ENCODE results near the gene STX11.

STX11 gene

GRCh38 chr6:144143878-144144277 is 6.4 kb upstream of the STX11 start:
- TF ChIP-seq, protein P1, sequence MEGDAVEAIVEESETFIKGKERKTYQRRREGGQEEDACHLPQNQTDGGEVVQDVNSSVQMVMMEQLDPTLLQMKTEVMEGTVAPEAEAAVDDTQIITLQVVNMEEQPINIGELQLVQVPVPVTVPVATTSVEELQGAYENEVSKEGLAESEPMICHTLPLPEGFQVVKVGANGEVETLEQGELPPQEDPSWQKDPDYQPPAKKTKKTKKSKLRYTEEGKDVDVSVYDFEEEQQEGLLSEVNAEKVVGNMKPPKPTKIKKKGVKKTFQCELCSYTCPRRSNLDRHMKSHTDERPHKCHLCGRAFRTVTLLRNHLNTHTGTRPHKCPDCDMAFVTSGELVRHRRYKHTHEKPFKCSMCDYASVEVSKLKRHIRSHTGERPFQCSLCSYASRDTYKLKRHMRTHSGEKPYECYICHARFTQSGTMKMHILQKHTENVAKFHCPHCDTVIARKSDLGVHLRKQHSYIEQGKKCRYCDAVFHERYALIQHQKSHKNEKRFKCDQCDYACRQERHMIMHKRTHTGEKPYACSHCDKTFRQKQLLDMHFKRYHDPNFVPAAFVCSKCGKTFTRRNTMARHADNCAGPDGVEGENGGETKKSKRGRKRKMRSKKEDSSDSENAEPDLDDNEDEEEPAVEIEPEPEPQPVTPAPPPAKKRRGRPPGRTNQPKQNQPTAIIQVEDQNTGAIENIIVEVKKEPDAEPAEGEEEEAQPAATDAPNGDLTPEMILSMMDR (IDR thresholded peaks at IDR 0.05), result no peak

DNA sequence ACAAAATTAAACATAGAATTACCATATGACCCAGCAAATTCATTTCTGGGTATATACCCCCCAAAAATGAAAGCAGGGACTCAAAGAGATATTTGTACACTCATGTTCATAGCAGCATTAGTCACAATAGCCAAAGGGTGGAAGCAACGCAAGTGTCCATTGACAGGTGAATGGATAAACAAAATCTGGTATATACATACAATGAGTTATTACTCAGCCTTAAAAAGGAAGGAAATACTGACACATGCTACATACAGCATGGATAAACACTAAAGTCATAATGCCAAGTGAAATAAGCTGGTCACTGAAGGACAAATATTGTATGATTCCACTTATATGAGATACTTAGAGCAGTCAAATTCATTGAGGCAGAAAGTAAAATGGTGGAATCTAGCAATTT is 5.3 kb upstream of the STX11 start:
- TF ChIP-seq, protein P1 (IDR thresholded peaks at IDR 0.05), result no peak

DNA sequence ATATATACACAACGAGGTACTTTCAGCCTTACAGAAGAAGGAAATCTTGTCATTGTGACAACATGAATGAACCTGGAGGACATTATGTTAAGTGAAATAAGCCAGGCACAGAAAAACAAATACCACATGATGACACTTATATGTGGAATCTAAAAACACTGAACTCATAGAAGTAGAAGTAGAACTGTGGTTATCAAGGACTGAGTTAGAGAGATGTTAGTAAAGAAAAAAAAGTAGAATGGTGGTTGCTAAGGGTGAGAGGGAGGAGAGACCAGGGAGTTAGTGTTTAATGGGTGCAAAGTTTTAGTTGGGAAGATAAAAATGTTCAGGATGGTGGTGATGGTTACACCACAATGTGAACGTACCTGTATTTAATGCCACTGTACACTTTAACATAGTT is 4.8 kb upstream of the STX11 start:
- TF ChIP-seq, protein P1 (IDR thresholded peaks at IDR 0.05), result no peak

DNA sequence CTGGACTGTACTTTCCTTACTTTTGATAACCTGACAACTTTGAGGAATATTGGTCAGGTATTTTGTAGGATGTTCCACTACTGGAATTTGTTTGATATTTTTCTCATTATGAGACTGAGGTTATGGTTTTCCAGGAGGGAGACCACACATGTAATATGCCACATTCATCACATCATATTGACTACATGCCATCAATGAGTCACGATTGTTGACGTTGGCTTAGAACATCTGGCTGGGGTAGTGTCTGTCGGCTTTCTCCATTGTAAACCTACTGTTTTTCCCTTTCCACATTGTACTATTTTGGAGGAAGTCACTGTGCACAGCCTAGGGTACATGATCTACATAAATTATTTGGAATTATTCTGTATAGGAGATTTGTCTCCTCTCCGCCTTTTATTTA is 1.4 kb upstream of the STX11 start:
- TF ChIP-seq, protein P1 (IDR thresholded peaks at IDR 0.05), result no peak

DNA sequence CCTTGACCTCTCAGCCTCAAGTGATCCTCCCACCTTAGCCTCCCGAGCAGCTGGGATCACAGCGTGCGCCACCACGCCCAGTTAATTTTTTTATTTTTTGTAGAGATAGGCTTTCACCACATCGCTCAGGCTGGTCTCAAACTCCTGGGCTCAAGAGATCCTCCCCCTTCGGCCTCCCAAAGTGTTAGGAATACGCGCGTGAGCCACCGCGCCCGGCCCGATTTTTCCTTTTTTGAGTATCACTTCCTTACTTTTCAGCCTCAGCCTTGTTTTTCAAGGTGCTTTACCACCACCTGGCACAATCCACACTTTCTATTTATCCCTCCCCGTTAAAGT is 791 bp upstream of the STX11 start:
- TF ChIP-seq, protein P1 (IDR thresholded peaks at IDR 0.05), result no peak

DNA sequence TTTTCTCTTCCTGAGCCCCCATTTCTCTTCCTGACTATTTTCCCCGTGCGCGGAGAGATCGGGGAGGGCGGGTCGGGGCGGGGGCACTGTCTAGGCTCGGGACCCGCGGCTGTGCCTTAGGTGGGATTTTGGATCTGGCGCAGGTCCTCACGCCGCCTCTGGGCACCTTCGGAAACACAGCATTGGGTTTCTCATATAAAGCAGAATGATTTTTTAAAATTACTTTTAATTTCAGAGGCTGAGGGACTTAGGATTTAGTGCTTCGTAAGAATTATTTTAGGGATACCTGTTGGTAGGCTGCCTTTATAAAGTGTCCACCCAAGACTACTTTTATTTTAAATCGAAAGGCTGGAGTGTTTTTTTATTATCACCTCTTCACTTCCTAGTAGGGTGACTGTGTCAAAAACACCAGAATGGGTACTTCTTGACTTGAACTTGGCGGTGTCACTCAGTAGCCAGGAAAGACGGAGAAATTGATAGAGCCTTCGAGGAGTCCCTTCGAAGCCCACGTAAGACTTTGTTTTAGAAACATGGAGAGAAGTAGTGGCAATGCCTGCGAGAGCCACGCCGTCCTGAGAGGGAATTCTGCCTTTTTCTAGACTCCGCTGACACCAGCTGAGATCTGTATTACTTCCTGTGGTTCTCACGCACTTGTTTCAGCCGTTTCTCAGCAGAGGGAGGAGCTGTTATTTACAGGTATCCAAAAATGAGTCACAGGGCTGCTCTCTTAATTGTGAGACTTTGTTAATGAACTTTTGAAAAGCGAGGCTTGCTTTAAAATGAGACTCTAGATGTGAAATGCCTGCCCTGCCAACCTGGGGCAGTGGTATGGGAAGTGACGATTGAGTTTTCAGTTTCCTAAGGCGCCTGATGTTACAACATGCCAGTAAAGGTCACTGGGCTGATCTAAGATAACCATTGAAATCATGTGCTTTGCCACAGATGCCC is 667 bp downstream of the STX11 start:
- TF ChIP-seq, protein P1 (IDR thresholded peaks at IDR 0.05), result no peak

GRCh38 chr6:144152334-144152900 is 2.1 kb downstream of the STX11 start:
- TF ChIP-seq, protein P1 (IDR thresholded peaks at IDR 0.05), result no peak

Measured in LNCAP (cell line).